HG03469 (cell line): ENCODE measurements around the gene CLCN2.
"Not testable (repeated sequence)": the region's sequence is repeated elsewhere in the genome, so short reads cannot be mapped to it uniquely, and the experiment has no call there.

ENCODE experiments used
- ATAC-seq: cut with Tn5 transposase; IDR thresholded peaks from one replicate; pipeline ENCODE4 v1.9.1; 2021; ENCODE audit warnings: mild to moderate bottlenecking, moderate library complexity, moderate number of reproducible peaks; ENCODE audit not compliant: unreplicated experiment

Gene CLCN2

GRCh38 chr3:184347321-184348056 is 13.9 kb downstream of the CLCN2 start:
- no peak for ATAC-seq

DNA sequence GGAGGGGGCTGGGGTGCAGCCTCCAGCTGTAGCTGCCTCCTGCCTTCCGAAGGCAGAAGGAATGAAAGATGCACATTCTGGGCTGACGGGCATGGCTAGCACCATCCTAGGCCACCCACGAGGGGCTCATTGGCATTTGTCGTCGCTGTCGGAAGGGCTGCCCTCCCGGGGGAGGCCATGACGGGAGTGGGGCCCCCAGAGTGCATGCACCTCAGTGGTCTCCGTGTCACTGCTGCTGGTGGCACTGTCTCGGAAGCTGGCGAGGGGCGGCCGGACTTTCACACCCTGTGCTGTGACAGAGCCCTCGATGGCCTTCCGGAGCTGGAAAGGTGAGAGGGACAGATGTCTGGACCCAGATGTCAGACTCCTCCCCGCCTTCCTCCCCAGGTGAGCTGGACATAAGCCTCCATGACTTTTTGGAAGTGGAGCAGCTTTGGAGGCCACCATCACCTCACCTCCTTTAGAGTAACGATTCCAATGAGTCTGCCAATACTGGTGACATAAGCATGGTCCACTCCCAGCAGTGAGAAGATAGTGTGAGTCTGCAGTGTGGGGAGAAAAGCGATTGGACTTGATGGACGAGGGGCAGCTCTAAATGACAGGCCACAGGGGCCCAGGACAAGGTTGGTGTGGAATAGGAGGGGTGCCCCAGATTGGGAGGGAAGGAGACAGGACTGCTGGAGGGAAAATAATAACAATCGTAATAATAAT is 14.8 kb downstream of the CLCN2 start:
- no peak for ATAC-seq

DNA sequence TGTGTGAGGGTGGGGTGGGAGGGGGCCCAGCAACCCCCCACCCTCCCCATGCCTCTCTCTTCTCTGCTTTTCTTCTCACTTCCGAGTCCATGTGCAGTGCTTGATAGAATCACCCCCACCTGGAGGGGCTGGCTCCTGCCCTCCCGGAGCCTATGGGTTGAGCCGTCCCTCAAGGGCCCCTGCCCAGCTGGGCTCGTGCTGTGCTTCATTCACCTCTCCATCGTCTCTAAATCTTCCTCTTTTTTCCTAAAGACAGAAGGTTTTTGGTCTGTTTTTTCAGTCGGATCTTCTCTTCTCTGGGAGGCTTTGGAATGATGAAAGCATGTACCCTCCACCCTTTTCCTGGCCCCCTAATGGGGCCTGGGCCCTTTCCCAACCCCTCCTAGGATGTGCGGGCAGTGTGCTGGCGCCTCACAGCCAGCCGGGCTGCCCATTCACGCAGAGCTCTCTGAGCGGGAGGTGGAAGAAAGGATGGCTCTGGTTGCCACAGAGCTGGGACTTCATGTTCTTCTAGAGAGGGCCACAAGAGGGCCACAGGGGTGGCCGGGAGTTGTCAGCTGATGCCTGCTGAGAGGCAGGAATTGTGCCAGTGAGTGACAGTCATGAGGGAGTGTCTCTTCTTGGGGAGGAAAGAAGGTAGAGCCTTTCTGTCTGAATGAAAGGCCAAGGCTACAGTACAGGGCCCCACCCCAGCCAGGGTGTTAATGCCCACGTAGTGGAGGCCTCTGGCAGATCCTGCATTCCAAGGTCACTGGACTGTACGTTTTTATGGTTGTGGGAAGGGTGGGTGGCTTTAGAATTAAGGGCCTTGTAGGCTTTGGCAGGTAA is 15.9 kb downstream of the CLCN2 start:
- ATAC-seq = no peak

GRCh38 chr3:184344579-184345316 is 16.7 kb downstream of the CLCN2 start:
- ATAC-seq = no peak

GRCh38 chr3:184343200-184343876 is 18.1 kb downstream of the CLCN2 start:
- ATAC-seq = no peak

- ATAC-seq = no peak
These were observed 19.5 kb downstream of the CLCN2 start for GRCh38 chr3:184341925-184342324.

DNA sequence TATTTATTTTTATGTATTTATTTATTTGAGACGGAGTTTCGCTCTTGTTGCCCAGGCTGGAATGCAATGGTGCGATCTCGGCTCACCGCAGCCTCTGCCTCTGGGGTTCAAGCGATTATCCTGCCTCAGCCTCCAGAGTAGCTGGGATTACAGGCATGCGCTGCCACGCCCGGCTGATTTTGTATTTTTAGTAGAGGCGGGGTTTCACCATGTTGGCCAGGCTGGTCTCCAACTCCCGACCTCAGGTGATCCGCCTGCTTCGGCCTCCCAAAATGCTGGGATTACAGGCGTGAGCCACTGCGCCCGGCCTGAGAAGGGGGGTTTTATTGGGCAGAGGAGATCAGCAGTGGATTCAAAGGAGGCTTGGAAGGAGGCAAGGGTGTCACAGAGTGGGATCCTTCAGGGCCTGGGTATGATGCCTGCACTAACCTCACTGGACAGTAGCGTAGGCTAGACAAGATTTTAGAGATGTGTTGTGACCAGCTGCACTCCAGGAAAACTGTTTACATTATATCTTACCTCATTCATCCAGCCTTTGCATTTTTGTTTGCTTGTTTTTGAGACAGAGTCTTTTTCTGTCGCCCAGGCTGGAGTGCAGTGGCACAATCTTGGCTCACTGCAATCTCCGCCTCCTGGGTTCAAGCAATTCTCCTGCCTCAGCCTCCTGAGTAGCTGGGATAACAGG is 21.8 kb downstream of the CLCN2 start:
- ATAC-seq = not testable (repeated sequence)

GRCh38 chr3:184339001-184339400 is 22.4 kb downstream of the CLCN2 start:
- no peak for ATAC-seq

GRCh38 chr3:184338511-184338945 is 22.9 kb downstream of the CLCN2 start:
- ATAC-seq = no peak

DNA sequence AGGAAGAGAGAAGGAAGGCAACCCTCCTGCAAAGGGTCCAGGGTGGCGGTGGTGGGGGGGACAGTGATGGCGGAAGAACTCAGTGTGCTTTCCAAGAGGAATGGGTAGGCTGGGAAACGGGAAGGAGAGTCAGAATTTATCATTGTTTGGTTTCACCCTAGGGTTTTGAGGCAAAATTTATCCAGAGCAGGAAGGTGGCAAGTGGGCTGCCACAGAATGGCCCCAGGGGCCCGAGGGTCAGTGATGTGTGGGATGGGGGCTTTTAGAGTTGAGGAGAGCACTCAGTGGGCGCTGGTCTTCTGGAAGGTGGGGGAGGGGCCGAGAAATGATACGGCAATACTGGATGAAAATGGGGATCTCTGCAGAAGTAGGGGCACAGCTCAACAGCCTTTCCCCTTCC is 23.4 kb downstream of the CLCN2 start:
- ATAC-seq = no peak

GRCh38 chr3:184337399-184337714 is 24.0 kb downstream of the CLCN2 start, which contains the start of gene FAM131A:
Gene FAM131A (plus strand): TSS chr3:184337600. CDS start chr3:184337631, 31 bp downstream.
- no peak for ATAC-seq

DNA sequence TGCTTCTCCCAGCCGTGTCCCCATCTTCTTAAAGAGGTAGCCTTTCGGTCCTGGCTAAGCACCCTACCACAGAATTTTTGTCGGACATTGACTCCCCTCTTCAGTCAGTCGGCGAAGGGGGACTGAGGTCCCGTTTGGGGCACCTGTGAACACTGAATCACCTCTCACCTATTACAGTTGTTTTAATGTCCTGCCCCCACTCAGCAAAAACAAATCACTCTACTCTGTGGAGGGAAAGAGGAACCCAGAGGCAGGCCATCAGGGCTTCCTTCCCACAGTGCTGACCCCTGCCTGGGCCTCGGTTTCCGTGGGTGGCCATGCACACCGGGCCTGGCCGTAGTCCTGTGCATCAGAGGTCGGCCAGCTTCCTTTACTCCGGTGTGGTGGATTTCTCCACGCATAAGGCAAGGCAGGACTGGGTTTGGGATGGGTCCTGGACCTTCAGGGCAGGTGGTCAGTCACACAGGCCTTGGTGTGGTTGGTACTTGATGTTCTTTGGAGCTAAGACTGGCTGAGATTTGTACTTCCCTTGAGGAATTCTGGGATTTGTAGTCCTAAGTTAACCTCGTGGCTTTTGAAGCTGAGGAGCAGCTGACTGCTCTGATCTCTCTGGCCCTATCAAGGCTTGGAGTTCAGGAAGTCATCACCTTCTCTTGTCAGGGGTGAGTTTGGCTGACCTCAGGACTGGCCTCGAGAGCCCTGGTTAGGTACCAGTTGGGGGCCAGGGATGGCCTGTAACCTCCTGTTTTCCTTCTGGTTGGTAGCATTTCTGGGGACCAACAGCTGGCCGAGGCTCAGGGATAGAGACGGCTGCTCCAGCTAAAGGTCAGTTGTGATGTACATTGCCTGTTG is 24.6 kb downstream of the CLCN2 start:
- ATAC-seq = no peak

DNA sequence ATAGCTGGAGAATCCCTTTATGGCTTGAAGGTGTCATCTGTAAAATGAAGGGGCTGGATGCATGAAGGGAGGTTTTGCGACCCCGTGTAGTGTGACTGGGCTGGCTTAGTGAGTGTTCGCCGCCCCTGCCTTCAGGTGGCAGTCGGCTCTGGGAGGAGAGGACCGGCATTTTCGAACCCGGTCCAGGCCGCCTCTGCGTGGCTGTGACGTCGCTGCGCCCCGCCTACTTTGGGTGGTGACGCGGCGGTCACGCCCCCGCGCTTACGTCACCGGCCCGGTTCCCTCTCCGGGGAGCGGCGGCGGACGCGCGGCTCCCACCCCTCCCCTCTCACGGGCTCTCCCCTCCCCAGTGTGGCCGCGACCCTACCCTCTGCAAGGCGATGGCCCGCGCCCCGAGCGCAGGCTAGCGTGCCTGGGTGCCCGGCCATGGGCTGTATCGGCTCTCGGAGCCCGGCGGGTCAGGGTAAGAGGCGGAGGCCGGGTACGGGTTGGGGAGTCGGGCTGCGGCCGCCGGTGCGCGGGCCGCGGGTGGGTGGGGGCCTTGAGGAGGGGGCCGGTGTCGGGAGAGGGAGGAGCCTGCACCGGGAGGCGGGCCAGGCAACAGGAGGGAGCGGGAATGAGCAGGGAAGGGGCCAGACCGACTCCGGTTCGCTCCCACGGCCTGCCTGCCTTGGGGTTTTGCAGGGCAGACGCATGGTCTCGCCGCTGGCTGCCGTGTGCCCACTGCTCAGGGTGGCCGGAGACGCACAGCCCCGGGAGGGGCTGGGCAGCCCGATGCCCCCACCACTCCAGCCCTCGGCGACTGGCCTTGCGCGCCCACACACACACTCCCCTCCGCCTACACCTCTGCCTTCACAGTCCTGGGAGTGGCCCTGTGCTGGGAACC is 25.5 kb downstream of the CLCN2 start:
- no peak for ATAC-seq

- ATAC-seq = no peak
These were observed 26.1 kb downstream of the CLCN2 start for GRCh38 chr3:184335291-184335660.

- no peak for ATAC-seq
These were observed 26.8 kb downstream of the CLCN2 start for GRCh38 chr3:184334470-184335158.

- no peak for ATAC-seq
These were observed 27.7 kb downstream of the CLCN2 start for GRCh38 chr3:184333700-184334099.

DNA sequence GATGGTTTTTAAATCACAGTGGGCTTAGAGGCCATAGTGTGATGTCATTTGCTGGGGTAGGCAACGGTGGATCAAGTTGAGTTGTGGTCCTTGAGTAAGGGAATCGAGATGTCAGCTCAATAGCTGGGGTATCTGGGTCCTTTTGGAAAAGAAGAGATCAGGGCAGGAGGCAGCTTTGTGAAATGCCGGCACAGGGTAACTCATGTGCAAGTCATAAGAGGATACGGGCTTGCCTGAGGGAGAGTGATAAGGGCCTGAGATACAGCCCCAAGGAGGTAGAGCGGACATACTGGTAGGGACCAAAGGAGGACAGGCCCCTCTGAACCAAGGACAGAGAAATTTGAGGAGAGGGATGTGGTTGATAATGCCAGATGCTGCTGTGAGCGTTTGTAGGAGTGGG is 28.2 kb downstream of the CLCN2 start:
- ATAC-seq = no peak
